ENCODE measurements around the gene ADCY7. TPM values are rescaled to one million over a fixed set of nuclear protein-coding genes. Genes with fewer than 3 reads are reported as not detected.

The ADCY7 gene
- total RNA-seq, 2 donors from 2014 or later, result 67.5 to 97.1 TPM

DNA sequence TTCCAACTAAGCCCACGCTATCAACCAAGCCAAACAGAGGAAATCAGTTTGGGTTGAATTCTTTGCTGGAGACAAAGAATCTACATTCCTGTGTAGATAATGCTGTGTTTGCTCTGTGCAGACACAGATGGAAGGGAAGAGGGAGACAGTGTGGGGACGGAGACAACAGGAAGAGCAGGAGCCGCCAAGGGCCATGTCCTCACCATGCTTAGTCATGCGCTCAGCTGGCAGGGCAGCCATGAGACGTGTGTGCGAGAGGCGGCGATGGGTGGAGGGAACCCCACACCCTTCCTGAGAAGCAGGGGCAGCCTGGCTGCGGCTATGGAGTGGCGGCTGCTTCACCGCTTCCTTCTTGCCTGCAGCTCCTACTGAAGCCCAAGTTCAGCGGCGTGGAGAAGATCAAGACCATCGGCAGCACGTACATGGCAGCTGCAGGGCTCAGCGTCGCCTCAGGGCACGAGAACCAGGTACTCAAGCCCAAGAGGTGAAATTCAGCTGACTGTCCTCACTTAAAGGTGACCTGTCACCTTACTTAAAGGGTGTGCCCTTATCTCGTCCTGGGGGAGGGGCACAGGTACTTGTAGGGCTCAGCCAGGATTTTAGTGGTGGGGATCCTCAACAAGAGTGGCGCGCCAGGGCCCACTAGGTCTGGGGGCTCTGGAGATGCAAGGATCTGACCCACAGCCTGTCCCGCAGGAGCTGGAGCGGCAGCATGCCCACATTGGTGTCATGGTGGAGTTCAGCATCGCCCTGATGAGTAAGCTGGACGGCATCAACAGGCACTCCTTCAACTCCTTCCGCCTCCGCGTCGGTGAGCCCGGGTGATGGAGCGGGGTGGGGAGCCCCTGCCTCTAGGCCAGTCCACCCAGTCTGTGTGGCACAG, 47.5 kb downstream of the ADCY7 start:
- ATAC-seq (replicated peaks in 1 of 2) (peak; percentile 54 to 68), DNase-seq (peak; percentile 33 to 35)
- peaks cover 21% of the 10 kb centered on the region for H3K4me1 Mint-ChIP-seq (ENCODE audit: low read depth)
- H3K9me3 Mint-ChIP-seq, result no peaks in the 10 kb centered on the region
- peak overlapping the region; percentile 5 to 29 for H3K4me3 Mint-ChIP-seq
- peaks cover 5 to 14% of the 10 kb centered on the region in 2 donors for H3K36me3 Mint-ChIP-seq (ENCODE audit: insufficient read depth in 2 of 2)
- H3K27me3 Mint-ChIP-seq (ENCODE audit: low read depth), result no peaks in the 10 kb centered on the region
- peak overlapping the region; percentile 13 for H3K27ac Mint-ChIP-seq

DNA sequence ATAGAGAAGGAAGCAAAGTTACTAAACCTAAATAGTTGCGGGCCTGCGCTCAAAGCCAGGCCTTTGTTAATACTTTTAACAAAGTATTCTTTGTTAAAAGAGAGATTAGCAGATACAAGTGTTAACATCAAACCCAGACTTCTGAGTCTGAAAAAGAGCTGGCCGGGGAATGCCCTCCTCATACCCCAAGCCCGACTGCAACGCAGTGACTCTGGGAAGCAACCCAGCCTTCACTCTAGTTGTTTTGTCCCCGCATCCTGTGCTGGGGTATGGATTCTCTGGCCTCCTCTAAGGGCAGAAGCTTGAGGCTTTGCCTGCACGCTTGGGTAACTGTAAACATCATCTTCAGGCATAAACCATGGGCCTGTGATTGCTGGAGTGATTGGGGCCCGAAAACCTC, 48.3 kb downstream of the ADCY7 start:
- H3K9me3 Mint-ChIP-seq, result no peaks in the 10 kb centered on the region
- ATAC-seq (replicated peaks in 1 of 2) (no peak), DNase-seq (no peak)
- H3K27ac Mint-ChIP-seq, result no peak overlapping the region
- H3K4me3 Mint-ChIP-seq, result no peak overlapping the region
- H3K27me3 Mint-ChIP-seq (ENCODE audit: low read depth), result no peaks in the 10 kb centered on the region
- H3K4me1 Mint-ChIP-seq (ENCODE audit: low read depth), result peaks cover 21% of the 10 kb centered on the region
- H3K36me3 Mint-ChIP-seq (ENCODE audit: insufficient read depth in 2 of 2), result peaks cover 5 to 16% of the 10 kb centered on the region in 2 donors

DNA sequence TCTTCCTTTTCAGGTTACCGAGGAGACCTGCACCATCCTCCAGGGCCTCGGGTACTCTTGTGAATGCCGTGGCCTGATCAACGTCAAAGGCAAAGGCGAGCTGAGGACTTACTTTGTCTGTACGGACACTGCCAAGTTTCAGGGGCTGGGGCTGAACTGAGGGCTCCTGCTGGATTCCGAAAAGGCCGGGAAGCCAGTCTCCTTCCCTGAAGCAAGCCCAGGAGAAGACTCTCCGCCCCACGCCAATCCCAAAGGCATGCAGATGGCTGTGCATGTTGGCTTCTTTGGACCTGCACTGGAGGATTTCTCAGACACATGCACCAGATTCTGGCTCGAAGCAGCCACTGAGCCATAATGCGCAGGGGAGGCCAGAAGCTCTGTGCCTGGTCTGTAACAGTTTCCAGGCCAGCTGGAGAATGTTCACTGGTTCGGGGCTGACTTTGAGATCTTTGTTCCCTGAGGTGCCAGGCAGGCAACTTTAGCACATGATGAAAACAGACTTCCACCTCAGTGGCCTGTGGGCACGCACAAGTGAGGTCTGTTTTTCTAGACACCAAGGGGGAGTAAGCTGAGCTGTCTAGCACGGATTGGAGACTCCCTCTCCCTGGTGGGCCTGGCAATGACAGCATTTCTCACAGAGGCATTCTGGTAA, 49.1 kb downstream of the ADCY7 start:
- Mint-ChIP-seq H3K4me1 (ENCODE audit: low read depth) (peaks cover 14% of the 10 kb centered on the region), H3K36me3 (ENCODE audit: insufficient read depth in 2 of 2) (peaks cover 5 to 16% of the 10 kb centered on the region in 2 donors), H3K27ac (peak overlapping the region; percentile 70), H3K4me3 (no peak overlapping the region), H3K27me3 (ENCODE audit: low read depth) (no peaks in the 10 kb centered on the region), H3K9me3 (no peaks in the 10 kb centered on the region)
- ATAC-seq (replicated peaks in 1 of 2) (no peak), DNase-seq (no peak)

- H3K27ac Mint-ChIP-seq, result peak overlapping the region; percentile 70
- DNase-seq, result no peak
- peaks cover 5 to 23% of the 10 kb centered on the region in 2 donors for H3K36me3 Mint-ChIP-seq (ENCODE audit: insufficient read depth in 2 of 2)
Observed at GRCh38 chr16:50316102-50316847, 49.9 kb downstream of the ADCY7 start.

DNA sequence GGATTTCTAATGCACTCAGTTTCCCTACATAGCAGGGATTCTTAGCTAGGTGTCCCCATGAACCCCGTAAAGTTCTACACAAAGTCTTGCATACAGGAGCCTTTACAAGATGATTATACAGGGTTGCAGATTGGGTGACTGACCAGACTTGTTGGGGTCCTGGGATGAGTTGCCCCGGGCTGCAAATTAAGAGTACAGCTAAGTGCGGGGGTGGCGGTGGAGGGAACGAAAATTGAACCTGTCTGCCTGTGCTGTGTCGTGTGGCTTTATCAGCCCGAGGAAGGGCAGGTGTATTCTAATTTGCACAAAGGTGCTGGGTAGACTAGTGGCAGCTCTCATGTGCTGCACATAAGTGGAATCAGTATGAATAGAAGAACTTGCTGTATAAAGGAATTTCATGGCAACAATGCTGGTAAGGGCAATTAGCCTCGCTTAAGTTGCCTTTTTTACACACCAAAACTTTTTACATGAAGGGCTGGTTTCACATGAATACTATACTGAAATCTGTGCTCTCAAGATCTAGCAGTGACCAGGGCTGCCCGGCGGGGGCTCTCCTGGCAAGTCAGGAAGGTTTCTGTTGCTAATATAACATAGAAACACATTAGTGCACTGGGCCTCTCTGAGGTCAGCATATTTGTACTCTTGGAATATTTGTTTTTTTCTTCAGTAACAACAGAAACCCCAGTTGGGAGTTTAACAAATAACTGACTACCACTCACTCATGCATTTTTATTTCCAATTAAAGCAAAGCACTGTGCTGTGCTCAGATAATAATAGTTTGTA, 50.7 kb downstream of the ADCY7 start:
- H3K9me3 Mint-ChIP-seq, result no peaks in the 10 kb centered on the region
- peaks cover 5 to 27% of the 10 kb centered on the region in 2 donors for H3K36me3 Mint-ChIP-seq (ENCODE audit: insufficient read depth in 2 of 2)
- ATAC-seq (replicated peaks in 1 of 2) (no peak), DNase-seq (no peak)
- H3K4me1 Mint-ChIP-seq (ENCODE audit: low read depth), result peaks cover 14% of the 10 kb centered on the region
- H3K27ac Mint-ChIP-seq, result peak overlapping the region; percentile 70
- no peak overlapping the region for H3K4me3 Mint-ChIP-seq
- no peaks in the 10 kb centered on the region for H3K27me3 Mint-ChIP-seq (ENCODE audit: low read depth)

More at GRCh38 chr16:50316102-50316847, 49.9 kb downstream of the ADCY7 start:
- no peaks in the 10 kb centered on the region for H3K9me3 Mint-ChIP-seq
- peaks cover 14% of the 10 kb centered on the region for H3K4me1 Mint-ChIP-seq (ENCODE audit: low read depth)
- no peak for ATAC-seq (replicated peaks in 1 of 2)
- H3K27me3 Mint-ChIP-seq (ENCODE audit: low read depth), result no peaks in the 10 kb centered on the region
- H3K4me3 Mint-ChIP-seq, result no peak overlapping the region

DNA sequence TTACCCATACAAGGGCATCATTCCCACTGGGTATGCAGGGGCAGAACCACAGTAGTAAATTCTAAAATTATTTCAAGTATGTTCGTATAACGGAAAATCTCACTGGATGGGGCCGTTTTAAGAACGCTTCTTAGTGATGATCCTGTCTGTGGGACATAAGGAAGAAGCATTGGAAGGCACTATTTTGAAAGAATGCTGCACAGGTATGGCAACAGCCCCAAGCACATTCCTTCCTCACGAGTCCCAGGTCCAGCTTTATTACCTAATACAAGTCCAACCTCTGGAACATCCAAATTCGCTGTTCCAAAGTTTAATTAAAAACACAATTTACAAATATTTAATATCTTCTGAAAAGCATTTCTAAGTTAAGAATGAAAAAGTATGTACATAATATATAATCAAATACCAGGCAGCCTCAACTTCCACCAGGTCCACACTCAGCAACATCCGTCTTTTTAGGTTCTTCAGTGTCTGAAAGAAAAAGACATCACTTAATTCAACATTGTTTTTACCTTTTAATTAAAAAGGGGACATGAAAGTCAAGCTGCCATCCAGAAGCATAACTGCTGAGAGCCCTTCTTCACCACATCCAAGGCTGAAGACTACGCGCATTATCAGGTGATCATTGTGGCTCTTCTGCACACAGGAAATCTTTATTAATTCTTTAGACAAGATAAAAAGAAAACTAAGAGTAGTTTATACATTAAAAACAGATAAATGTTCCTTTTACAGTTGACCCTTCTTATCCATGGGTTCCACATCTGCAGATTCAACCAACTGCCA, 52.6 kb downstream of the ADCY7 start:
- no peak for ATAC-seq (replicated peaks in 1 of 2)
- H3K27ac Mint-ChIP-seq, result peak overlapping the region; percentile 85
- no peak overlapping the region for H3K4me3 Mint-ChIP-seq
- H3K9me3 Mint-ChIP-seq, result no peaks in the 10 kb centered on the region
- no peaks in the 10 kb centered on the region for H3K27me3 Mint-ChIP-seq (ENCODE audit: low read depth)
- no peak for DNase-seq
- H3K4me1 Mint-ChIP-seq (ENCODE audit: low read depth), result peaks cover 10% of the 10 kb centered on the region
- H3K36me3 Mint-ChIP-seq (ENCODE audit: insufficient read depth in 2 of 2), result peaks cover 3 to 26% of the 10 kb centered on the region in 2 donors

DNA sequence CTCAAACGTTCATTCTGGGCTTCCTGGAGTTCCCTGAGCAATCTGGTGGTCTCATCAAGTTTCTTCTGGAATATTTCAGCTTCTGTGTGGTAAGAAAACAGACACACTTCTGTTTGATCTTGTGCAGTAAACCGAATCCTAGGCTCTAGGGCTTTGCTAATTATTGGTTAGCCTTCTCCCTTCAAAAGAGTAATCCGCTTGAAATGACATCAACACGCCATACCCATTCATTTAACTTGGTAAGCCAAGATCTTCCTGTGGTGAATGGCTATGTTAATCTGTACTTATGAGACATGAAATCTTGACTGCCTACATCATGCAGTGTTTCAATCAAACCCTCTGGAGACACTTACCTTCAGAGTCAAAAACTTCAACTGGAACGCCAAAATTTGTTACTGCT, 54.0 kb downstream of the ADCY7 start:
- DNase-seq, result no peak
- H3K27ac Mint-ChIP-seq, result peak overlapping the region; percentile 10

GRCh38 chr16:50322333-50322732, 56.0 kb downstream of the ADCY7 start:
- Mint-ChIP-seq H3K27ac (no peak overlapping the region), H3K36me3 (ENCODE audit: insufficient read depth in 2 of 2) (peaks cover 8 to 39% of the 10 kb centered on the region in 2 donors), H3K27me3 (ENCODE audit: low read depth) (no peaks in the 10 kb centered on the region), H3K4me1 (ENCODE audit: low read depth) (peaks cover 24% of the 10 kb centered on the region), H3K9me3 (no peaks in the 10 kb centered on the region), H3K4me3 (no peak overlapping the region)
- ATAC-seq (replicated peaks in 1 of 2), result no peak
- DNase-seq, result no peak

More for the DNA sequence above, 54.0 kb downstream of the ADCY7 start:
- H3K4me3 Mint-ChIP-seq, result no peak overlapping the region
- no peaks in the 10 kb centered on the region for H3K9me3 Mint-ChIP-seq
- no peaks in the 10 kb centered on the region for H3K27me3 Mint-ChIP-seq (ENCODE audit: low read depth)
- peaks cover 8 to 39% of the 10 kb centered on the region in 2 donors for H3K36me3 Mint-ChIP-seq (ENCODE audit: insufficient read depth in 2 of 2)
- H3K4me1 Mint-ChIP-seq (ENCODE audit: low read depth), result peaks cover 18% of the 10 kb centered on the region
- ATAC-seq (replicated peaks in 1 of 2), result peak in 1 of 2 donors; percentile 33

DNA sequence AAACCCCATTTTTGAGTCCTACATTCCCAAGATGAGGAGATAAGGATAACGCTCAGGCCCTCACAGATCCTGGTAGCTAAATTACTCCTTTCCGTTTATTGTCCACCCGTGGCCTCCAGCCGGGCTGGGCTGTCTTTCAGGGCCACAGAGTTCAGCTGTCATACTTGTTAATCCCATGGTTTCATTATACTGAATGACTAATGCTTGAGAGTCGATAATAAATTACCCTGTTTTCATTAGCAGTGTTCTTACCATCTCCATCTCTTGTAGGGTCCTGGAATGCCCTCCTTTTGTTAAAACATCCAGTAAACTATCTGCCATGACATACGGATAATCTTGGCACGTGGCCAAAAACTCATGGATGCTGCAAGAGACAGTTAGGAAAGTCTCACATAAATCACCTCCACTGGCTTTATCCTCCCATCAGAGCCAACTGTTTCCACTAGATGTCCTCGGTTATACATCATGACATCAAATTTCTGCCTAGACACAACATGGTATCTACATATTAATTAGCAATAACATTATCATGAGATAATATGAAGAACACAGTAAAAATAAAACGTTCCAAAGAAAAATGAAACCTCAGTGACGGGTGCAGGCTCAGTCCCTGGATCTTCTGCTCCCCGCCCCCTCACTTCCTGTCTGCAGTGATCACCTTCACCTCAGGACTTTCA, 57.1 kb downstream of the ADCY7 start:
- peaks cover 33% of the 10 kb centered on the region for H3K4me1 Mint-ChIP-seq (ENCODE audit: low read depth)
- peaks cover 8 to 34% of the 10 kb centered on the region in 2 donors for H3K36me3 Mint-ChIP-seq (ENCODE audit: insufficient read depth in 2 of 2)
- peak overlapping the region; percentile 66 for H3K27ac Mint-ChIP-seq
- DNase-seq (no peak), ATAC-seq (replicated peaks in 1 of 2) (no peak)
- no peaks in the 10 kb centered on the region for H3K9me3 Mint-ChIP-seq
- H3K27me3 Mint-ChIP-seq (ENCODE audit: low read depth), result no peaks in the 10 kb centered on the region
- peak overlapping the region in 1 of 2 donors; percentile 34 for H3K4me3 Mint-ChIP-seq

- Mint-ChIP-seq H3K27ac (peak overlapping the region; percentile 66), H3K27me3 (ENCODE audit: low read depth) (no peaks in the 10 kb centered on the region), H3K4me1 (ENCODE audit: low read depth) (peaks cover 33% of the 10 kb centered on the region), H3K36me3 (ENCODE audit: insufficient read depth in 2 of 2) (peaks cover 8 to 33% of the 10 kb centered on the region in 2 donors), H3K4me3 (peak overlapping the region; percentile 6 to 34), H3K9me3 (no peaks in the 10 kb centered on the region)
- no peak for ATAC-seq (replicated peaks in 1 of 2)
- no peak for DNase-seq
Observed at GRCh38 chr16:50324345-50324744, 58.0 kb downstream of the ADCY7 start.

- ATAC-seq (replicated peaks in 1 of 2) (no peak), DNase-seq (no peak)
- Mint-ChIP-seq H3K27ac (peak overlapping the region; percentile 80), H3K4me1 (ENCODE audit: low read depth) (peaks cover 43% of the 10 kb centered on the region), H3K36me3 (ENCODE audit: insufficient read depth in 2 of 2) (peaks cover 11 to 30% of the 10 kb centered on the region in 2 donors), H3K4me3 (no peak overlapping the region), H3K9me3 (no peaks in the 10 kb centered on the region), H3K27me3 (ENCODE audit: low read depth) (no peaks in the 10 kb centered on the region)
Observed at GRCh38 chr16:50326264-50326663, 59.9 kb downstream of the ADCY7 start.
